K562 (cell line): ENCODE results near the gene FPR1. TPM values are rescaled to one million over a fixed set of nuclear protein-coding genes. Genes with fewer than 3 reads are reported as not detected.

Experiments
- ATAC-seq: fragments of 200-7000 bp; cut with Tn5 transposase; 3 replicates; pipeline ENCODE4 v1.9.1; 2020; ENCODE audit warnings: moderate library complexity
- BruUV-seq: library from RNA; stranded (reverse); fragments of 400-500 nt; replicated peaks from 2 replicates; lab custom pipeline; 2021; lab: Mats Ljungman, UMichigan
- CTCF ChIA-PET: fragments of 300-600 bp; formaldehyde crosslinking; extraction: SDS; loops from one replicate; lab custom pipeline; 2021; ENCODE audit warnings: low intra/inter-chr PET ratio; lab: Yijun Ruan, JAX
- POLR2A ChIA-PET: fragments of 300-600, 350-650 bp; sonication (Branson Sonifier 250); formaldehyde crosslinking; extraction: SDS; loops from one replicate; lab custom pipeline; 2021; ENCODE audit warnings: antibody characterized with exemption, inconsistent platforms; lab: Yijun Ruan, JAX
- DNase-seq, 4 experiments: peaks; one replicate each; pipeline versions ENCODE4 v3.0.0 to v3.0.0-alpha.2; 2011 to 2018; ENCODE audit warnings: low spot score in 3 of 4, mixed read lengths in 3 of 4; ENCODE audit errors: extremely low read depth in 1 of 4
- FAIRE-seq: peaks from 2 replicates; lab custom pipeline; 2011; peaks lifted over from hg19 to GRCh38; lab: Jason Lieb, UNC
- H2AFZ ChIP-seq: 2 replicates; pipeline ENCODE4 v1.6.0; 2011; ENCODE audit warnings: low read depth, low read length, control low read depth, inconsistent platforms
- H3K27ac ChIP-seq: fragments of 200-600 bp; 3 replicates; pipeline ENCODE4 v1.8.0; 2011; ENCODE audit warnings: low read depth, mild to moderate bottlenecking, control low read depth, inconsistent platforms, low read length, moderate library complexity, mixed read lengths; ENCODE audit errors: extremely low read depth
- H3K27me3 ChIP-seq, 2 experiments: fragments of 300-600 bp in 1 of 2; 2 replicates in 1 of 2; 3 replicates in 1 of 2; pipeline versions ENCODE4 v1.6.0 to v1.8.0; 2011; ENCODE audit warnings: inconsistent platforms in 2 of 2, low read length in 2 of 2, mild to moderate bottlenecking in 1 of 2, mixed read lengths in 1 of 2, moderate library complexity in 1 of 2; ENCODE audit not compliant: control insufficient read depth in 2 of 2, insufficient read depth in 2 of 2
- H3K36me3 ChIP-seq: fragments of 300-600 bp; 3 replicates; pipeline ENCODE4 v1.8.0; 2011; ENCODE audit warnings: mild to moderate bottlenecking, low read length, inconsistent platforms; ENCODE audit not compliant: control insufficient read depth, insufficient read depth
- H3K4me1 ChIP-seq, 2 experiments: fragments of 200-600 bp in 1 of 2; replicated peaks in 1 of 2; 2 replicates in 1 of 2; 3 replicates in 1 of 2; pipeline versions ENCODE4 v1.5.1 to v1.8.0; 2011; ENCODE audit warnings: inconsistent platforms in 2 of 2, low read length in 2 of 2, mild to moderate bottlenecking in 1 of 2, mixed read lengths in 1 of 2, moderate library complexity in 1 of 2; ENCODE audit not compliant: control insufficient read depth in 2 of 2, insufficient read depth in 2 of 2
- H3K4me2 ChIP-seq: 2 replicates; pipeline ENCODE4 v1.6.1; 2011; ENCODE audit warnings: low read length, control low read depth, inconsistent platforms, mixed read lengths; ENCODE audit not compliant: insufficient read depth
- H3K4me3 ChIP-seq: fragments of 200-600 bp; sonication (generic), shearing (Covaris generic); 2 replicates; pipeline ENCODE4 v1.5.1; 2016; ENCODE audit warnings: control low read depth, inconsistent platforms
- H3K79me2 ChIP-seq: fragments of 200-600 bp; 3 replicates; pipeline ENCODE4 v1.8.0; 2011; ENCODE audit warnings: low read length, inconsistent platforms; ENCODE audit not compliant: control insufficient read depth, insufficient read depth
- H3K9ac ChIP-seq, 2 experiments: 2 replicates each; pipeline versions ENCODE4 v1.6.0 to v1.6.1; 2011; ENCODE audit warnings: low read depth in 2 of 2, low read length in 2 of 2, control low read depth in 1 of 2, inconsistent platforms in 1 of 2, mild to moderate bottlenecking in 1 of 2, mixed read lengths in 1 of 2; ENCODE audit not compliant: insufficient read depth in 1 of 2
- H3K9me1 ChIP-seq: one replicate; pipeline ENCODE4 v1.6.0; 2011; ENCODE audit warnings: inconsistent platforms, mild to moderate bottlenecking, low read length, moderate library complexity; ENCODE audit not compliant: control insufficient read depth, insufficient read depth
- H3K9me3 ChIP-seq: replicated peaks from 2 replicates; pipeline ENCODE4 v1.5.1; 2011; ENCODE audit warnings: low read depth, low read length, inconsistent platforms; ENCODE audit not compliant: control insufficient read depth, insufficient read depth
- H4K20me1 ChIP-seq: replicated peaks from 2 replicates; pipeline ENCODE4 v1.6.1; 2011; ENCODE audit warnings: low read length, inconsistent platforms, mixed read lengths; ENCODE audit not compliant: control insufficient read depth, insufficient read depth
- C11orf30 ChIP-seq: fragments of 450-650 bp; IDR thresholded peaks from 2 replicates; pipeline ENCODE4 v1.6.1; 2016; ENCODE audit warnings: low read depth, mild to moderate bottlenecking
- CBFA2T2 ChIP-seq: fragments of 450-650 bp; conservative IDR thresholded peaks from 2 replicates; pipeline ENCODE4 v1.6.1; 2017; ENCODE audit warnings: mild to moderate bottlenecking
- CBX2 ChIP-seq: fragments of 200-600 bp; sonication (generic); IDR thresholded peaks from one replicate; pipeline ENCODE4 v1.6.1; 2012; ENCODE audit warnings: mild to moderate bottlenecking, low read length, inconsistent platforms; ENCODE audit not compliant: insufficient read depth, poor library complexity, severe bottlenecking
- CHCHD3 ChIP-seq: fragments of 250-450 bp; sonication (Bioruptor Pico); IDR thresholded peaks from 2 replicates; pipeline ENCODE4 v2.1.2; 2022; ENCODE audit warnings: mild to moderate bottlenecking
- CREB1 ChIP-seq, 2 experiments: sonication (generic) in 1 of 2; formaldehyde crosslinking in 1 of 2; IDR thresholded peaks; 2 replicates each; pipeline versions ENCODE4 v1.6.1 to v1.8.0; 2012 to 2022; ENCODE audit warnings: inconsistent platforms in 1 of 2, mild to moderate bottlenecking in 1 of 2, missing genetic modification reagents in 1 of 2, moderate library complexity in 1 of 2
- E2F5 ChIP-seq: sonication (generic); formaldehyde crosslinking; IDR thresholded peaks from 2 replicates; pipeline ENCODE4 v1.8.0; 2022; ENCODE audit warnings: mild to moderate bottlenecking, missing genetic modification reagents
- ETV1 ChIP-seq: fragments of 450-650 bp; conservative IDR thresholded peaks from 2 replicates; pipeline ENCODE4 v1.6.1; 2016; ENCODE audit warnings: missing genetic modification characterization, control low read depth, low read depth, missing compliant biosample characterization
- HDAC6 ChIP-seq: IDR thresholded peaks from 2 replicates; pipeline ENCODE4 v1.6.1; 2012; ENCODE audit warnings: low read depth, mild to moderate bottlenecking, control low read depth, inconsistent platforms, low read length, moderate library complexity
- L3MBTL2 ChIP-seq: fragments of 450-650 bp; IDR thresholded peaks from 2 replicates; pipeline ENCODE4 v1.6.1; 2016; ENCODE audit warnings: mild to moderate bottlenecking, moderate library complexity
- MAFF ChIP-seq: IDR thresholded peaks from 2 replicates; pipeline ENCODE4 v1.6.1; 2012; ENCODE audit warnings: low read length, improper control_type of control experiment
- NEUROD1 ChIP-seq: fragments of 150-350 bp; IDR thresholded peaks from 2 replicates; pipeline ENCODE4 v1.6.1; 2014; ENCODE audit warnings: borderline replicate concordance, low read length, low read depth; ENCODE audit not compliant: partially characterized antibody
- SOX6 ChIP-seq: fragments of 450-650 bp; IDR thresholded peaks from 2 replicates; pipeline ENCODE4 v1.6.1; 2014; ENCODE audit warnings: mild to moderate bottlenecking
- STAT5B ChIP-seq: fragments of 250-450 bp; sonication (Bioruptor Pico); IDR thresholded peaks from 2 replicates; pipeline ENCODE4 v1.8.0; 2021; ENCODE audit warnings: mild to moderate bottlenecking, inconsistent platforms
- TCF3 ChIP-seq: sonication (generic); formaldehyde crosslinking; IDR thresholded peaks from 2 replicates; pipeline ENCODE4 v1.4.0; 2020; ENCODE audit warnings: mild to moderate bottlenecking, missing genetic modification reagents
- TOE1 ChIP-seq, 2 experiments: fragments of 450-650 bp in 1 of 2; sonication (generic) in 1 of 2; formaldehyde crosslinking in 1 of 2; IDR thresholded peaks; 2 replicates each; pipeline versions ENCODE4 v1.7.1 to v1.8.0; 2016 to 2022; ENCODE audit warnings: borderline replicate concordance in 2 of 2, mild to moderate bottlenecking in 2 of 2, antibody characterized with exemption in 1 of 2, inconsistent platforms in 1 of 2, low read depth in 1 of 2, missing genetic modification reagents in 1 of 2, moderate library complexity in 1 of 2
- XRCC4 ChIP-seq: IDR thresholded peaks from one replicate; pipeline ENCODE4 v1.6.1; 2011; ENCODE audit not compliant: insufficient read depth, insufficient read length; ENCODE audit errors: extremely low read depth
- ZNF280B ChIP-seq: fragments of 250-450 bp; sonication (Bioruptor Pico); IDR thresholded peaks from 2 replicates; pipeline ENCODE4 v1.5.1; 2021; ENCODE audit warnings: mild to moderate bottlenecking
- ZNF584 ChIP-seq: fragments of 200-800 bp; sonication (Bioruptor generic); IDR thresholded peaks from 2 replicates; pipeline ENCODE4 v1.6.1; 2016; ENCODE audit warnings: low read depth, mild to moderate bottlenecking, missing genetic modification characterization, missing compliant biosample characterization
- ZNF589 ChIP-seq: fragments of 200-800 bp; sonication (Bioruptor generic); IDR thresholded peaks from 2 replicates; pipeline ENCODE4 v1.6.1; 2016; ENCODE audit warnings: low read depth, missing genetic modification characterization, missing compliant biosample characterization
- WGBS: fragments of 100-300 bp; shearing (Covaris generic); methylation state at CpG from one replicate; pipeline ENCODE4 v1.1.6; 2016; ENCODE audit warnings: low coverage, mixed read lengths; ENCODE audit not compliant: insufficient coverage; ENCODE audit errors: missing lambda C conversion rate; 5-methylcytosine and 5-hydroxymethylcytosine counted together
- in situ Hi-C: fragments of 300-500 bp; cut with MboI; formaldehyde crosslinking; loops from 4 replicates; pipeline ENCODE4 v1.15.0; 2018; ENCODE audit warnings: inconsistent platforms, mixed read lengths
- intact Hi-C: fragments of 100-400 bp; cut with micrococcal nuclease; formaldehyde crosslinking; loops from 2 replicates; pipeline ENCODE4 v1.14.2; 2022
- polyA plus RNA-seq, 8 experiments: library from polyadenylated mRNA; depleted of rRNA in 4 of 8; stranded (reverse) in 5 of 8; unstranded in 3 of 8; fragments of >200 nt; fragmentation: Nextera tagmentation in 2 of 8; fragmentation: Illumina TruSeq in 1 of 8; extraction: Ambion mirVana in 2 of 8; extraction: Trizol in 1 of 8; gene quantifications; 2 replicates each; pipeline versions ENCODE4 v1.2.1 to v1.2.3, GENCODE V29; 2011 to 2014; ENCODE audit warnings: inconsistent platforms in 1 of 8, missing spikeins in 1 of 8
- total RNA-seq, 7 experiments: library from RNA; depleted of rRNA in 6 of 7; stranded (reverse); fragments of >200 nt in 6 of 7; fragmentation: Illumina TruSeq in 2 of 7; extraction: Trizol in 2 of 7; gene quantifications; 2 replicates each; pipeline versions ENCODE4 v1.2.1 to v1.2.3, GENCODE V29; 2011 to 2021; ENCODE audit warnings: low replicate concordance in 1 of 7

The FPR1 gene
- total and polyA plus RNA-seq, 9 of the 15 experiments (the other 6 are each of a cell fraction or from before 2014, with no cell fraction given), result 0.06 to 0.25 (median 0.14) TPM; not detected in 4

- CTCF ChIA-PET, result no interaction called here
- intact Hi-C loops (loop anchor here (5.0 kb wide), 2 partner anchors 75 to 95 kb away; partner anchors contain the start of gene FPR3), in situ Hi-C loops (no loop called here)
- Histone ChIP-seq H3K36me3 (peaks cover 53% of the 10 kb centered on the region), H4K20me1 (no peaks in the 10 kb centered on the region), H2AFZ (peak overlapping the region; percentile 83), H3K9ac (peak overlapping the region; percentile 93 to 100), H3K4me3 (peak overlapping the region; percentile 74), H3K79me2 (peaks cover 22% of the 10 kb centered on the region), H3K27ac (peak overlapping the region; percentile 83), H3K4me1 (peaks cover 34 to 40% of the 10 kb centered on the region in 2 experiments), H3K9me3 (no peaks in the 10 kb centered on the region), H3K9me1 (no peaks in the 10 kb centered on the region), H3K27me3 (no peaks in the 10 kb centered on the region), H3K4me2 (peak overlapping the region; percentile 87)
- WGBS, result 7% methylated on average over 27 of the region's 27 CpGs
- POLR2A ChIA-PET, result interaction anchor here (0.6 to 1.0 kb wide), 4 partner anchors 9 to 767 kb away, joined by 3 to 4 read pairs (median 4); no protein-coding TSS in a partner anchor
- BruUV-seq, result no TSS peak
- peak; percentile 90 for FAIRE-seq
- DNase-seq, result peak; percentile 77 to 93 (median 86)
- peak; percentile 83 for ATAC-seq
- no peak for TF ChIP-seq HDAC6
- TF ChIP-seq NEUROD1, result no peak
- TF ChIP-seq ZNF280B (CRISPR knock-in tag), result no peak
- no peak for TF ChIP-seq E2F5 (CRISPR knock-in tag)
- no peak for TF ChIP-seq ZNF589 (CRISPR knock-in tag)
- TF ChIP-seq TCF3, result no peak
- peak; percentile 52; the same call in 1 of the 2 replicates for TF ChIP-seq CREB1 (IDR thresholded peaks at IDR 0.05)
- TF ChIP-seq CREB1 (CRISPR knock-in tag; IDR thresholded peaks at IDR 0.05), result peak; percentile 63; the same call in 1 of the 2 replicates
- no peak for TF ChIP-seq CBFA2T2
- no peak for TF ChIP-seq CBX2
- TF ChIP-seq ZNF584, result no peak
- TF ChIP-seq MAFF, result no peak
- no peak for TF ChIP-seq CHCHD3 (CRISPR knock-in tag)
- TF ChIP-seq ETV1 (tag), result no peak
- 0 out of 2 replicates have a peak, but pooled peaks have one; percentile 5 for TF ChIP-seq SOX6
- TF ChIP-seq C11orf30, result no peak
- TF ChIP-seq XRCC4, result no peak
- peak; percentile 19; the same call in 1 of the 2 replicates for TF ChIP-seq TOE1 (IDR thresholded peaks at IDR 0.05; ENCODE audit: borderline replicate concordance)
- TF ChIP-seq TOE1 (CRISPR knock-in tag; IDR thresholded peaks at IDR 0.05; ENCODE audit: borderline replicate concordance, low read depth), result no peak
- TF ChIP-seq L3MBTL2, result peak; percentile 4; the same call in 1 of the 2 replicates
- TF ChIP-seq STAT5B (CRISPR knock-in tag), result no peak
Measured at GRCh38 chr19:51702103-51702824, 49.4 kb downstream of the FPR1 start.
